SK-N-SH (cell line): ENCODE data around the gene SEPTIN11.

Source experiments
- MXI1 ChIP-seq: IDR thresholded peaks from 2 replicates; pipeline ENCODE4 v1.6.1; 2012; ENCODE audit warnings: mild to moderate bottlenecking, low read depth, low read length, improper control_type of control experiment
- POLR2AphosphoS5 ChIP-seq: IDR thresholded peaks from 2 replicates; pipeline ENCODE4 v1.6.1; 2012; ENCODE audit warnings: low read depth, low read length
- RAD21 ChIP-seq: IDR thresholded peaks from 2 replicates; pipeline ENCODE4 v1.6.1; 2012; ENCODE audit warnings: mild to moderate bottlenecking, low read length
- RXRA ChIP-seq: IDR thresholded peaks from 2 replicates; pipeline ENCODE4 v1.4.0; 2012; ENCODE audit warnings: low read depth, mild to moderate bottlenecking, borderline replicate concordance
- TAF1 ChIP-seq: IDR thresholded peaks from 2 replicates; pipeline ENCODE4 v1.6.1; 2012; ENCODE audit warnings: low read depth, mild to moderate bottlenecking, low read length, moderate library complexity, borderline replicate concordance
- TF ChIP-seq, protein P1 (sequence below): fragments of 200-600 bp; sonication (generic); IDR thresholded peaks from 2 replicates; pipeline ENCODE4 v1.6.1; 2017; ENCODE audit warnings: antibody characterized with exemption, mild to moderate bottlenecking, moderate library complexity
- TF ChIP-seq, protein P2 (sequence below): IDR thresholded peaks from 2 replicates; pipeline ENCODE4 v1.6.1; 2012; ENCODE audit warnings: mild to moderate bottlenecking, low read depth, low read length, moderate library complexity

DNA sequence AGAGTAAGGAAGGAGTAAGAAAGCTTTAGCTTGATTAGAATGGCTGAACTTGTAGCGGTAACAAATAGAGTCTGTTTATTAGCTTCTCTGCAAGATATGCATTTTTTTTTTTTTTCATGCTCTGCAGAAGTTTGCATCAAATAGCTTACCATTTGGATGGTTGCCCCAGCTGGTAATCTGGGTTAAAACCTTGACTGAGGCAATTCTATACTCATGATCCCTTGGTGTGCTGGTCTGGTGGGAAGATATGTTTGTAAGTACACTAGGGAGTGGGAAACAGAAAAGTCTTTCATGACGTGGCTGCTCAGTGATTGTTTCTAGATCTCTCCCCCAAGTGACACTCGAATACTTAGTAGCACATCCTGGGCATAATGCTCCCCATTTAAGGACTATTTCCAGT is 32.1 kb downstream of the SEPTIN11 start:
- TF ChIP-seq TAF1 (no peak), RXRA (no peak), RAD21 (no peak), POLR2AphosphoS5 (no peak), MXI1 (no peak)
- TF ChIP-seq, protein P1, sequence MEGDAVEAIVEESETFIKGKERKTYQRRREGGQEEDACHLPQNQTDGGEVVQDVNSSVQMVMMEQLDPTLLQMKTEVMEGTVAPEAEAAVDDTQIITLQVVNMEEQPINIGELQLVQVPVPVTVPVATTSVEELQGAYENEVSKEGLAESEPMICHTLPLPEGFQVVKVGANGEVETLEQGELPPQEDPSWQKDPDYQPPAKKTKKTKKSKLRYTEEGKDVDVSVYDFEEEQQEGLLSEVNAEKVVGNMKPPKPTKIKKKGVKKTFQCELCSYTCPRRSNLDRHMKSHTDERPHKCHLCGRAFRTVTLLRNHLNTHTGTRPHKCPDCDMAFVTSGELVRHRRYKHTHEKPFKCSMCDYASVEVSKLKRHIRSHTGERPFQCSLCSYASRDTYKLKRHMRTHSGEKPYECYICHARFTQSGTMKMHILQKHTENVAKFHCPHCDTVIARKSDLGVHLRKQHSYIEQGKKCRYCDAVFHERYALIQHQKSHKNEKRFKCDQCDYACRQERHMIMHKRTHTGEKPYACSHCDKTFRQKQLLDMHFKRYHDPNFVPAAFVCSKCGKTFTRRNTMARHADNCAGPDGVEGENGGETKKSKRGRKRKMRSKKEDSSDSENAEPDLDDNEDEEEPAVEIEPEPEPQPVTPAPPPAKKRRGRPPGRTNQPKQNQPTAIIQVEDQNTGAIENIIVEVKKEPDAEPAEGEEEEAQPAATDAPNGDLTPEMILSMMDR: no peak
- TF ChIP-seq, protein P2, sequence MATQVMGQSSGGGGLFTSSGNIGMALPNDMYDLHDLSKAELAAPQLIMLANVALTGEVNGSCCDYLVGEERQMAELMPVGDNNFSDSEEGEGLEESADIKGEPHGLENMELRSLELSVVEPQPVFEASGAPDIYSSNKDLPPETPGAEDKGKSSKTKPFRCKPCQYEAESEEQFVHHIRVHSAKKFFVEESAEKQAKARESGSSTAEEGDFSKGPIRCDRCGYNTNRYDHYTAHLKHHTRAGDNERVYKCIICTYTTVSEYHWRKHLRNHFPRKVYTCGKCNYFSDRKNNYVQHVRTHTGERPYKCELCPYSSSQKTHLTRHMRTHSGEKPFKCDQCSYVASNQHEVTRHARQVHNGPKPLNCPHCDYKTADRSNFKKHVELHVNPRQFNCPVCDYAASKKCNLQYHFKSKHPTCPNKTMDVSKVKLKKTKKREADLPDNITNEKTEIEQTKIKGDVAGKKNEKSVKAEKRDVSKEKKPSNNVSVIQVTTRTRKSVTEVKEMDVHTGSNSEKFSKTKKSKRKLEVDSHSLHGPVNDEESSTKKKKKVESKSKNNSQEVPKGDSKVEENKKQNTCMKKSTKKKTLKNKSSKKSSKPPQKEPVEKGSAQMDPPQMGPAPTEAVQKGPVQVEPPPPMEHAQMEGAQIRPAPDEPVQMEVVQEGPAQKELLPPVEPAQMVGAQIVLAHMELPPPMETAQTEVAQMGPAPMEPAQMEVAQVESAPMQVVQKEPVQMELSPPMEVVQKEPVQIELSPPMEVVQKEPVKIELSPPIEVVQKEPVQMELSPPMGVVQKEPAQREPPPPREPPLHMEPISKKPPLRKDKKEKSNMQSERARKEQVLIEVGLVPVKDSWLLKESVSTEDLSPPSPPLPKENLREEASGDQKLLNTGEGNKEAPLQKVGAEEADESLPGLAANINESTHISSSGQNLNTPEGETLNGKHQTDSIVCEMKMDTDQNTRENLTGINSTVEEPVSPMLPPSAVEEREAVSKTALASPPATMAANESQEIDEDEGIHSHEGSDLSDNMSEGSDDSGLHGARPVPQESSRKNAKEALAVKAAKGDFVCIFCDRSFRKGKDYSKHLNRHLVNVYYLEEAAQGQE: no peak
